ENCODE data around the gene ABCG5. TPM values are rescaled to one million over a fixed set of nuclear protein-coding genes. Genes with fewer than 3 reads are reported as not detected.
A peak's percentile ranks its signal among the peaks of the same experiment; 100 is the strongest.

ABCG5 gene
- polyA plus RNA-seq, 1 donor: 35.8 TPM

- no peak for DNase-seq
- WGBS (ENCODE audit: insufficient coverage, low lambda C conversion rate): no CpG with 5 or more reads among the region's 2 CpGs
- peaks cover 25% of the 10 kb centered on the region for H3K36me3 ChIP-seq (ENCODE audit: control insufficient read depth, insufficient read depth, low read length)
Observed at GRCh38 chr2:43791035-43791765, 47.4 kb downstream of the ABCG5 start.

GRCh38 chr2:43790147-43790546 lies 48.5 kb downstream of the ABCG5 start:
- no peak overlapping the region for H3K4me3 ChIP-seq (ENCODE audit: low read length)
- H3K9me3 ChIP-seq (ENCODE audit: control insufficient read depth, low read depth, low read length): no peaks in the 10 kb centered on the region
- H3K4me1 ChIP-seq (ENCODE audit: control insufficient read depth, insufficient read depth, low read length): no peaks in the 10 kb centered on the region
- 84% methylated on average over 4 of the region's 5 CpGs for WGBS (ENCODE audit: insufficient coverage, low lambda C conversion rate)
- H3K36me3 ChIP-seq (ENCODE audit: control insufficient read depth, insufficient read depth, low read length): peaks cover 27% of the 10 kb centered on the region
- H3K27me3 ChIP-seq (ENCODE audit: control insufficient read depth, insufficient read depth, low read length): no peaks in the 10 kb centered on the region
- H3K27ac ChIP-seq (ENCODE audit: low read length): no peak overlapping the region
- DNase-seq: no peak

More at GRCh38 chr2:43791035-43791765, 47.4 kb downstream of the ABCG5 start:
- no peaks in the 10 kb centered on the region for H3K27me3 ChIP-seq (ENCODE audit: control insufficient read depth, insufficient read depth, low read length)
- no peaks in the 10 kb centered on the region for H3K4me1 ChIP-seq (ENCODE audit: control insufficient read depth, insufficient read depth, low read length)
- H3K9me3 ChIP-seq (ENCODE audit: control insufficient read depth, low read depth, low read length): no peaks in the 10 kb centered on the region
- H3K27ac ChIP-seq (ENCODE audit: low read length): no peak overlapping the region
- no peak overlapping the region for H3K4me3 ChIP-seq (ENCODE audit: low read length)

GRCh38 chr2:43788646-43789045 lies 50.0 kb downstream of the ABCG5 start:
- H3K36me3 ChIP-seq (ENCODE audit: control insufficient read depth, insufficient read depth, low read length): peaks cover 29% of the 10 kb centered on the region
- WGBS (ENCODE audit: insufficient coverage, low lambda C conversion rate): no CpG with 5 or more reads among the region's 1 CpG
- H3K9me3 ChIP-seq (ENCODE audit: control insufficient read depth, low read depth, low read length): no peaks in the 10 kb centered on the region
- no peaks in the 10 kb centered on the region for H3K4me1 ChIP-seq (ENCODE audit: control insufficient read depth, insufficient read depth, low read length)
- no peak overlapping the region for H3K4me3 ChIP-seq (ENCODE audit: low read length)
- H3K27me3 ChIP-seq (ENCODE audit: control insufficient read depth, insufficient read depth, low read length): no peaks in the 10 kb centered on the region
- no peak overlapping the region for H3K27ac ChIP-seq (ENCODE audit: low read length)
- no peak for DNase-seq

- Histone ChIP-seq H3K4me1 (ENCODE audit: control insufficient read depth, insufficient read depth, low read length) (no peaks in the 10 kb centered on the region), H3K27ac (ENCODE audit: low read length) (no peak overlapping the region), H3K9me3 (ENCODE audit: control insufficient read depth, low read depth, low read length) (no peaks in the 10 kb centered on the region), H3K27me3 (ENCODE audit: control insufficient read depth, insufficient read depth, low read length) (no peaks in the 10 kb centered on the region), H3K4me3 (ENCODE audit: low read length) (no peak overlapping the region), H3K36me3 (ENCODE audit: control insufficient read depth, insufficient read depth, low read length) (peaks cover 27% of the 10 kb centered on the region)
- DNase-seq: no peak
Observed at GRCh38 chr2:43787895-43788294, 50.7 kb downstream of the ABCG5 start.

GRCh38 chr2:43778233-43778632 lies 60.4 kb downstream of the ABCG5 start:
- no CpG with 5 or more reads among the region's 8 CpGs for WGBS (ENCODE audit: insufficient coverage, low lambda C conversion rate)
- Histone ChIP-seq H3K4me3 (ENCODE audit: low read length) (no peak overlapping the region), H3K9me3 (ENCODE audit: control insufficient read depth, low read depth, low read length) (no peaks in the 10 kb centered on the region), H3K27me3 (ENCODE audit: control insufficient read depth, insufficient read depth, low read length) (no peaks in the 10 kb centered on the region), H3K36me3 (ENCODE audit: control insufficient read depth, insufficient read depth, low read length) (peaks cover 15% of the 10 kb centered on the region), H3K4me1 (ENCODE audit: control insufficient read depth, insufficient read depth, low read length) (no peaks in the 10 kb centered on the region), H3K27ac (ENCODE audit: low read length) (no peak overlapping the region)
- no peak for DNase-seq

- no peaks in the 10 kb centered on the region for H3K9me3 ChIP-seq (ENCODE audit: control insufficient read depth, low read depth, low read length)
- no peak overlapping the region for H3K27ac ChIP-seq (ENCODE audit: low read length)
- WGBS (ENCODE audit: insufficient coverage, low lambda C conversion rate): no CpG with 5 or more reads among the region's 8 CpGs
- no peaks in the 10 kb centered on the region for H3K4me1 ChIP-seq (ENCODE audit: control insufficient read depth, insufficient read depth, low read length)
- no peak for DNase-seq
- H3K4me3 ChIP-seq (ENCODE audit: low read length): no peak overlapping the region
- peaks cover 15% of the 10 kb centered on the region for H3K36me3 ChIP-seq (ENCODE audit: control insufficient read depth, insufficient read depth, low read length)
- no peaks in the 10 kb centered on the region for H3K27me3 ChIP-seq (ENCODE audit: control insufficient read depth, insufficient read depth, low read length)
Observed at GRCh38 chr2:43777306-43777926, 61.2 kb downstream of the ABCG5 start.

- WGBS (ENCODE audit: insufficient coverage, low lambda C conversion rate): 100% methylated on average over 1 of the region's 1 CpG
- Histone ChIP-seq H3K4me3 (ENCODE audit: low read length) (no peak overlapping the region), H3K36me3 (ENCODE audit: control insufficient read depth, insufficient read depth, low read length) (peaks cover 15% of the 10 kb centered on the region), H3K27me3 (ENCODE audit: control insufficient read depth, insufficient read depth, low read length) (no peaks in the 10 kb centered on the region), H3K9me3 (ENCODE audit: control insufficient read depth, low read depth, low read length) (no peaks in the 10 kb centered on the region), H3K27ac (ENCODE audit: low read length) (no peak overlapping the region), H3K4me1 (ENCODE audit: control insufficient read depth, insufficient read depth, low read length) (no peaks in the 10 kb centered on the region)
- DNase-seq: no peak
Observed at GRCh38 chr2:43776324-43776723, 62.3 kb downstream of the ABCG5 start.

- peak overlapping the region; percentile 74 for H3K4me3 ChIP-seq (ENCODE audit: low read length)
- peak overlapping the region; percentile 91 for H3K27ac ChIP-seq (ENCODE audit: low read length)
- no peaks in the 10 kb centered on the region for H3K27me3 ChIP-seq (ENCODE audit: control insufficient read depth, insufficient read depth, low read length)
- WGBS (ENCODE audit: insufficient coverage, low lambda C conversion rate): 0% methylated on average over 2 of the region's 7 CpGs
- no peak for DNase-seq
- no peaks in the 10 kb centered on the region for H3K4me1 ChIP-seq (ENCODE audit: control insufficient read depth, insufficient read depth, low read length)
- no peaks in the 10 kb centered on the region for H3K9me3 ChIP-seq (ENCODE audit: control insufficient read depth, low read depth, low read length)
- H3K36me3 ChIP-seq (ENCODE audit: control insufficient read depth, insufficient read depth, low read length): peaks cover 10% of the 10 kb centered on the region
Observed at GRCh38 chr2:43774617-43775016, 64.0 kb downstream of the ABCG5 start.

GRCh38 chr2:43773876-43774613 lies 64.6 kb downstream of the ABCG5 start, which contains the start of gene DYNC2LI1:
TSS of gene DYNC2LI1 (plus strand) at chr2:43774039. CDS start at chr2:43774139, 100 bp downstream.
- no peaks in the 10 kb centered on the region for H3K9me3 ChIP-seq (ENCODE audit: control insufficient read depth, low read depth, low read length)
- peaks cover 7% of the 10 kb centered on the region for H3K36me3 ChIP-seq (ENCODE audit: control insufficient read depth, insufficient read depth, low read length)
- H3K27me3 ChIP-seq (ENCODE audit: control insufficient read depth, insufficient read depth, low read length): no peaks in the 10 kb centered on the region
- H3K4me3 ChIP-seq (ENCODE audit: low read length): peak within 1 kb of the TSS; percentile 74
- peak within 1 kb of the TSS; percentile 91 for H3K27ac ChIP-seq (ENCODE audit: low read length)
- peak; percentile 91 to 95 for DNase-seq
- no peaks in the 10 kb centered on the region for H3K4me1 ChIP-seq (ENCODE audit: control insufficient read depth, insufficient read depth, low read length)
- no CpG with 5 or more reads among the region's 31 CpGs for WGBS (ENCODE audit: insufficient coverage, low lambda C conversion rate)

GRCh38 chr2:43766006-43766405 lies 72.6 kb downstream of the ABCG5 start:
- WGBS (ENCODE audit: insufficient coverage, low lambda C conversion rate): 40% methylated on average over 1 of the region's 4 CpGs
- H3K4me3 ChIP-seq (ENCODE audit: low read length): no peak overlapping the region

More at GRCh38 chr2:43766006-43766405, 72.6 kb downstream of the ABCG5 start:
- Histone ChIP-seq H3K36me3 (ENCODE audit: control insufficient read depth, insufficient read depth, low read length) (no peaks in the 10 kb centered on the region), H3K4me1 (ENCODE audit: control insufficient read depth, insufficient read depth, low read length) (peaks cover 11% of the 10 kb centered on the region), H3K27ac (ENCODE audit: low read length) (no peak overlapping the region), H3K9me3 (ENCODE audit: control insufficient read depth, low read depth, low read length) (no peaks in the 10 kb centered on the region), H3K27me3 (ENCODE audit: control insufficient read depth, insufficient read depth, low read length) (no peaks in the 10 kb centered on the region)
- no peak for DNase-seq

Measured in large intestine (tissue), 3 donors.